ENCODE results near the gene NCKIPSD.

NCKIPSD gene

DNA sequence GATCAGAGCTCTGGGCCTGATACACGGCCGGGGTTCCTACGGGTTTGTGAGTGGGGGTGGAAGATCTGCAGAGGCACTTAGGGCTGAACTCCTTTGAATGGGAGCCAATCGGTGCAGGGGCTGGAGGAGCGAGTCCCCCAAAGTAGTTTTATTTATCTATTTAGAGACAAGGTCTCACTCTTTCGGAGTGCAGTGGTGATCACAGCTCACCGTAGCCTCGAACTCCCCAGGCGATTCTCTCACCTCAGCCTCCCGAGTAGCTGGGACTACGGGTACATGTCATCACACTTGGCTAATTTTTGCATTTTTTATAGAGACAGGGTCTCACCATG lies 21.4 kb downstream of the NCKIPSD start:
- TF ChIP-seq, protein P1, sequence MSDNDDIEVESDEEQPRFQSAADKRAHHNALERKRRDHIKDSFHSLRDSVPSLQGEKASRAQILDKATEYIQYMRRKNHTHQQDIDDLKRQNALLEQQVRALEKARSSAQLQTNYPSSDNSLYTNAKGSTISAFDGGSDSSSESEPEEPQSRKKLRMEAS (IDR thresholded peaks at IDR 0.05; ENCODE audit: low read depth, low read length) = no peak
- TF ChIP-seq MYC (IDR thresholded peaks at IDR 0.05; ENCODE audit: low read depth, low read length) = no peak
- TF ChIP-seq, protein P2, sequence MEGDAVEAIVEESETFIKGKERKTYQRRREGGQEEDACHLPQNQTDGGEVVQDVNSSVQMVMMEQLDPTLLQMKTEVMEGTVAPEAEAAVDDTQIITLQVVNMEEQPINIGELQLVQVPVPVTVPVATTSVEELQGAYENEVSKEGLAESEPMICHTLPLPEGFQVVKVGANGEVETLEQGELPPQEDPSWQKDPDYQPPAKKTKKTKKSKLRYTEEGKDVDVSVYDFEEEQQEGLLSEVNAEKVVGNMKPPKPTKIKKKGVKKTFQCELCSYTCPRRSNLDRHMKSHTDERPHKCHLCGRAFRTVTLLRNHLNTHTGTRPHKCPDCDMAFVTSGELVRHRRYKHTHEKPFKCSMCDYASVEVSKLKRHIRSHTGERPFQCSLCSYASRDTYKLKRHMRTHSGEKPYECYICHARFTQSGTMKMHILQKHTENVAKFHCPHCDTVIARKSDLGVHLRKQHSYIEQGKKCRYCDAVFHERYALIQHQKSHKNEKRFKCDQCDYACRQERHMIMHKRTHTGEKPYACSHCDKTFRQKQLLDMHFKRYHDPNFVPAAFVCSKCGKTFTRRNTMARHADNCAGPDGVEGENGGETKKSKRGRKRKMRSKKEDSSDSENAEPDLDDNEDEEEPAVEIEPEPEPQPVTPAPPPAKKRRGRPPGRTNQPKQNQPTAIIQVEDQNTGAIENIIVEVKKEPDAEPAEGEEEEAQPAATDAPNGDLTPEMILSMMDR (IDR thresholded peaks at IDR 0.05; ENCODE audit: low read depth, low read length) = no peak
- DNase-seq (ENCODE audit: low read depth) = no peak
- H3K4me3 ChIP-seq (ENCODE audit: low read depth, low read length) = no peak overlapping the region

DNA sequence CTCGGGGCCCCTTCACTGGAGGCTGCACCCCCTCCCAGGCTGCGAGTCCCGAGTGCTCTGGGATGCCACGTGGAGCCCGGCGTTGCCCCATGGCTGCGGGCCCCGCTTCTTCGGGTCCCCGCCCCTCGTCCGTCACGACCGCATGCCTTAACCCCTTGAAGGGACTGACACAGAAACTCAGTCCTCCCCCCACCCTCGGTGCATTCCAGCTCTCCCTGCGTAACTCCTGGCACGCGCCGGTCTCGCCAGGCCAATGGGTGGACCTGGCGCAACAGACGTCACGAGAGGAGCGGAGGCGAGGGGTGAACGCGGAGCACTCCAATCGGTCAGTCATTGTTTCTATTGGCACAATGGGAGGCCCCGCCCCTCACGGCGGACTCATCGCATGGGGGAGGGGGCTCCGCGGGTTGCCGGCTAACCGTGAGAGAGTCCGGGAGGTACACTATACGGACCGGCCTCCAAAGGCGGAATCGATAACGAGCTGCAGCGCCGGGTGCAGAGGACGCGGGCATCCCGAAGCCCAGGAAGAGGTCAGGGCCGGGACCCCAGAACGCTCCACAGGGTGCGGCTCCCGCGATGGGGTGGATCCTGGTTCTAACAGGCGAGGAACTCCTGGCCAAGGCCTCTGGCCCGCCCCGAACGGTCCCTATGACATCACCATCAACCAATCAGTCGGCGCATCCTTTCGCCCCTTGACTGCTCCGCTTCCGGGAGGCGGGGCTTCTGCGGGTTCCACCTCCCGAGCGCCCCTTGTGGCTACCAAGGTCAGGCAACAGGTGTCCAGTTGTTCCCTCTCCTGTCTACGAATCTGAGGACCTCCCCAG lies 22.0 kb downstream of the NCKIPSD start:
- no peak overlapping the region for H3K4me3 ChIP-seq (ENCODE audit: low read depth, low read length)
- TF ChIP-seq POLR2A (IDR thresholded peaks at IDR 0.05; ENCODE audit: extremely low read depth, insufficient read length) (no peak), MYC (IDR thresholded peaks at IDR 0.05; ENCODE audit: low read depth, low read length) (no peak)
- DNase-seq (ENCODE audit: low read depth) = no peak

DNA sequence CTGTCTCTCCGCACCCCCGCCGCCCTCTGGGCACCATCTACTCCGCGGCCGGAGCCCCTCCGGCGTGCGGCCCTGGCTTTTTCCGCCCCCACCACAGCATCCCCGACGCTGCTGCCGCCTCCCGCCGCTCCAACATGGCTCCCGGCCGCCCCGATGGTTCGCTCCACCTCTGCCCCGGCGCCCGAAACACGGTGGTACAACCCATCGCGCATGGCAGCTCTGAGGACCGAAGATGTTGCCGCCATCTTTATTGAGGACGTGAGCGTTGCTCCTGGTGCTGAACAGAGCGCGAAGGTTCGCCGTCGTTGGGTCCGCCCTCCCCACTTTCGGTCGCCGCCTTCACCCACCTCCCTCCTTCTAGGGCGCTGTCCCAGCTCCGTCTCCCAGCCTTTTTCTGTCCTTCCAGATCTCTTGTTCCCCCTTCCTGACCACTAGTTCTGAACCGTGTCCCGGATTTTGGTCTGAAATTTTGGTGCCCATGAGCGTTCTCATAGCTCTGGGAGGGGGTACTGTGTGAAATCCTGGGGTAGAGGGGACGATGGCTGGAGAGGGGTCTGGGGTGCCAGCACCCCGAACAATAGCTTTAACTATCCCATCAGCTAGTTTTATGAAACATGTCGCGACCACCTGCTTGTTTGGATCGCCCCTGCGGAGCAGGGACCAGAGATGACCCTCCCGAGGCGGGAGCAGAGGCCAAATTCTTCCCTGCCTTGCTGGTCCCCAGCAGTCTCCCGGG lies 22.8 kb downstream of the NCKIPSD start, which contains the start of gene CELSR3:
Gene CELSR3, minus strand, starts transcription at position 134 of the 736 bp plus-strand sequence. CDS start 252 bp downstream, outside the sequence.
- TF ChIP-seq, protein P2 (IDR thresholded peaks at IDR 0.05; ENCODE audit: low read depth, low read length) = no peak
- TF ChIP-seq POLR2A (IDR thresholded peaks at IDR 0.05; ENCODE audit: extremely low read depth, insufficient read length) (no peak), MYC (IDR thresholded peaks at IDR 0.05; ENCODE audit: low read depth, low read length) (no peak)
- TF ChIP-seq, protein P1 (IDR thresholded peaks at IDR 0.05; ENCODE audit: low read depth, low read length) = no peak
- H3K4me3 ChIP-seq (ENCODE audit: low read depth, low read length) = no peak within 1 kb of the TSS
- DNase-seq (ENCODE audit: low read depth) = no peak

DNA sequence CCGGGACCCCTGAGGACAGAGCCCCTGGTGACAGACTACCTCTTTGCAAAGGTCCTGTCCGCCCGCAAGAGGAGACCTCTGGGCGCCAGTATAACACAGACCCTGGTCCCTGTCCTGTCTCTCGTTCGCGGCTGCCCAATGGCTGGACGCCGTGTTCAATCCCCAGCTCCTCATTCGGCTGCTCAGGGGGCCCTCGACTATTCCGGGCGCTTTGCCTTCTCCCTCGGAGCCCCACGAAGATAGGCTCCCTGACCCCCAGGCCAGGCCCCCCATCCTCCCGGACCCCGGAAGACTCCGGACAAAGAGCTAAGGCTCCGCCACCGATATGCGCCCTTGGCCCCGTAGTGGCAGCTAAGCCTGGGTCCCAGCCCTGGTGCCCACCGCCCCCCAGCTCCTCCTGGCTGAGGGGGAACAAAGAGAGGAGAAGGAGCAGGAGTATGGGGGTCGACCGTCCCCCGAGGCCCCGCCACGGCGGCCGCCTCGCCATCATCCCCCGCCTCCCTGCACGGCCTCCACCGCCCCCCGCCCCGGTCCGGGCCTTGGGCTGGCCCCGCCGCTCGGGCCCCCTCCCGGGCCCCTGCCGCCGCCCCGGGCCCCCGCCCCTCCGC lies 23.5 kb downstream of the NCKIPSD start:
- TF ChIP-seq MYC (IDR thresholded peaks at IDR 0.05; ENCODE audit: low read depth, low read length) (no peak), POLR2A (IDR thresholded peaks at IDR 0.05; ENCODE audit: extremely low read depth, insufficient read length) (no peak)
- TF ChIP-seq, protein P2 (IDR thresholded peaks at IDR 0.05; ENCODE audit: low read depth, low read length) = no peak
- TF ChIP-seq, protein P1 (IDR thresholded peaks at IDR 0.05; ENCODE audit: low read depth, low read length) = no peak
- no peak for DNase-seq (ENCODE audit: low read depth)
- H3K4me3 ChIP-seq (ENCODE audit: low read depth, low read length) = no peak overlapping the region

DNA sequence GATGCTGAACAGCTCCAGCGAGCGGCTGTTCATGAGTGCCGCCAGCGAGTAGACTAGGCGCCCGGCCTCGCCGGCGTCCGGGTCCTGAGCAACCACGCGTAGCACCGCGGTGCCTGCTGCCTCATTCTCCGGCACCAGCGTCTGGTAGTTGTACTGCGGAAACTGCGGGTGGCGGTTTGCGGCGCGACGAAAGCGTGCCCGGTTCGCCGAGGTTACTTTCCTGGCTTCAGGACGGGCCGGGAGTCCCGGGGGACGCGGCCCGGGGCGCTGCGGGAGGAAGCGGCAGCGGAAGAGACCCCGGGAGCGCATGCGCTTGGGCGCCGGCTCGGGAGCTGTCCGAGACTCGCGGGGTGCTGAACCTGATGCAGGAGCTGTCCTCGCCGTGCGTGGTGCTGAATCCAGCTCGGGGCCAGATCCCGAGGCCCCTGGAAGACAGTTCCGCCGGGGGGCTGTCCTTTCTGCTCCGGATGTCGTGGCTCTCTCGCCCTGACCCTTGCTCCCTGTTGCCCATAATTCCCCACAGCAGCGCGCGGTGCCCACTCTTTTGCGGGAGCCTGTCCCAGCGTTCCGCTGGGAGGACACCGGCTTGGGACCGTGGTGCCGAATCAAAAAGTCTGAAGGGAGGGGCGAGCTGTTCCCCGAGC lies 24.1 kb downstream of the NCKIPSD start:
- TF ChIP-seq, protein P2 (IDR thresholded peaks at IDR 0.05; ENCODE audit: low read depth, low read length) = no peak
- TF ChIP-seq MYC (IDR thresholded peaks at IDR 0.05; ENCODE audit: low read depth, low read length) (peak; percentile 51), POLR2A (IDR thresholded peaks at IDR 0.05; ENCODE audit: extremely low read depth, insufficient read length) (no peak)
- TF ChIP-seq, protein P1 (IDR thresholded peaks at IDR 0.05; ENCODE audit: low read depth, low read length) = peak; percentile 80; the same call in 1 of the 2 replicates
- peak; percentile 77 for DNase-seq (ENCODE audit: low read depth)
- peak overlapping the region; percentile 38 for H3K4me3 ChIP-seq (ENCODE audit: low read depth, low read length)
